ENCODE data around the gene HYDIN. TPM values are rescaled to one million over a fixed set of nuclear protein-coding genes. Genes with fewer than 3 reads are reported as not detected.
A peak's percentile ranks its signal among the peaks of the same experiment; 100 is the strongest.

HYDIN gene
- total RNA-seq, 2 experiments from 2014 or later: not detected

- ChIA-PET CTCF (no interaction called here), POLR2A (no interaction called here)
- DNase-seq (no peak), ATAC-seq (no peak)
- no peak overlapping the region for H3K4me3 Mint-ChIP-seq
- H3K27me3 Mint-ChIP-seq: peaks cover 13% of the 10 kb centered on the region
- intact Hi-C loops (cut with micrococcal nuclease): no loop called here
- no peak overlapping the region for H3K27ac Mint-ChIP-seq
- no peak for TF ChIP-seq CTCF (IDR thresholded peaks at IDR 0.05)
- peaks cover 12% of the 10 kb centered on the region for H3K4me1 Mint-ChIP-seq (ENCODE audit: low read depth)
- no peaks in the 10 kb centered on the region for H3K9me3 Mint-ChIP-seq
- no peaks in the 10 kb centered on the region for H3K36me3 Mint-ChIP-seq (ENCODE audit: low read depth)
Measured at GRCh38 chr16:70804153-70804733, 426.3 kb downstream of the HYDIN start.

- Mint-ChIP-seq H3K4me3 (no peak overlapping the region), H3K4me1 (ENCODE audit: low read depth) (peaks cover 20% of the 10 kb centered on the region), H3K27me3 (peaks cover 9% of the 10 kb centered on the region), H3K36me3 (ENCODE audit: low read depth) (no peaks in the 10 kb centered on the region), H3K27ac (no peak overlapping the region), H3K9me3 (no peaks in the 10 kb centered on the region)
- ChIA-PET CTCF (no interaction called here), POLR2A (no interaction called here)
- TF ChIP-seq CTCF (IDR thresholded peaks at IDR 0.05): no peak
- no peak for DNase-seq
- intact Hi-C loops (cut with micrococcal nuclease): no loop called here
- ATAC-seq: no peak
Measured at GRCh38 chr16:70803319-70803718, 427.2 kb downstream of the HYDIN start.

- intact Hi-C loops (cut with micrococcal nuclease): no loop called here
- Mint-ChIP-seq H3K9me3 (no peaks in the 10 kb centered on the region), H3K4me3 (peak overlapping the region; percentile 81), H3K36me3 (ENCODE audit: low read depth) (peaks cover 1% of the 10 kb centered on the region), H3K4me1 (ENCODE audit: low read depth) (peaks cover 29% of the 10 kb centered on the region), H3K27me3 (peaks cover 2% of the 10 kb centered on the region), H3K27ac (peak overlapping the region; percentile 80)
- ATAC-seq: no peak
- no peak for TF ChIP-seq CTCF (IDR thresholded peaks at IDR 0.05)
- POLR2A ChIA-PET: interaction anchor here (0.6 to 1.7 kb wide), 3 partner anchors 8 to 279 kb away, joined by 4 read pairs; partner anchors contain the start of gene COG4
- CTCF ChIA-PET: no interaction called here
- no peak for DNase-seq
Measured at GRCh38 chr16:70801611-70802010, 428.9 kb downstream of the HYDIN start.

GRCh38 chr16:70800781-70801480, 429.6 kb downstream of the HYDIN start, which contains the start of gene VAC14:
Gene VAC14, minus strand, starts transcription at chr16:70801158. Its CDS starts 258 bp downstream, at chr16:70800900.
- no peak for TF ChIP-seq CTCF (IDR thresholded peaks at IDR 0.05)
- peak; percentile 98 for DNase-seq
- peak; percentile 98 for ATAC-seq
- ChIA-PET CTCF (interaction anchor here (1.5 kb wide), 1 partner anchor 63 kb away, joined by 4 read pairs; no protein-coding TSS in a partner anchor), POLR2A (interaction anchor here (0.6 to 1.7 kb wide), 5 partner anchors 8 to 278 kb away, joined by 3 to 5 read pairs (median 4); partner anchors contain the start of gene COG4)
- peak within 1 kb of the TSS; percentile 80 for H3K27ac Mint-ChIP-seq
- no peaks in the 10 kb centered on the region for H3K9me3 Mint-ChIP-seq
- peak within 1 kb of the TSS; percentile 81 for H3K4me3 Mint-ChIP-seq
- H3K27me3 Mint-ChIP-seq: no peaks in the 10 kb centered on the region
- peaks cover 1% of the 10 kb centered on the region for H3K36me3 Mint-ChIP-seq (ENCODE audit: low read depth)
- intact Hi-C loops (cut with micrococcal nuclease): no loop called here
- peaks cover 29% of the 10 kb centered on the region for H3K4me1 Mint-ChIP-seq (ENCODE audit: low read depth)

DNA sequence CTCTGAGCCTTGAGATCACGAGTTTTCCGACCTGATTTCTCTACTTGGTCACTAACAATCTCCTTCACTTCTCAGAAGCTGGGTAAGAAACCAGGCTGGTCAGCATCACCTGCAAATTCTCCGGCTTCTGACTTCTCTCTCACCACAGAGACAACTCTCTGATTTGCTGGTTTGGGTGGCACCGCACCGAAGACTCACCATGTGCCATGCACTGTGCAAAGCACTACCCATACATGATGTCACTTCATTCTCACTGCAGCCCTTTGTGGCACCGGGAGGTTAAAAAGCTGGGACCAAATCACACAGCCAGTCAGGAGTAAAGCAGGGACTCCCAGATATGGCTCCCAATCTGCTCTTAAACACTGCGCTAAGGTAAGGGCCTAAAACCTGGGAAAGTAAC, 430.2 kb downstream of the HYDIN start:
- Mint-ChIP-seq H3K4me3 (peak overlapping the region; percentile 81), H3K27me3 (no peaks in the 10 kb centered on the region), H3K9me3 (no peaks in the 10 kb centered on the region), H3K4me1 (ENCODE audit: low read depth) (peaks cover 30% of the 10 kb centered on the region), H3K27ac (peak overlapping the region; percentile 73), H3K36me3 (ENCODE audit: low read depth) (peaks cover 1% of the 10 kb centered on the region)
- DNase-seq (no peak), ATAC-seq (no peak)
- intact Hi-C loops (cut with micrococcal nuclease): no loop called here
- ChIA-PET POLR2A (interaction anchor here (0.8 to 1.7 kb wide), 4 partner anchors 9 to 277 kb away, joined by 3 to 5 read pairs (median 4); partner anchors contain the start of gene COG4), CTCF (interaction anchor here (1.5 kb wide), 1 partner anchor 62 kb away, joined by 4 read pairs; no protein-coding TSS in a partner anchor)
- TF ChIP-seq CTCF (IDR thresholded peaks at IDR 0.05): no peak
